ENCODE measurements around the gene CCL4. TPM values are rescaled to one million over a fixed set of nuclear protein-coding genes. Genes with fewer than 3 reads are reported as not detected.

The CCL4 gene
- total RNA-seq, 1 donor from 2014 or later: not detected

GRCh38 chr17:36133602-36134236 lies 30.1 kb downstream of the CCL4 start:
- Mint-ChIP-seq H3K36me3 (no peaks in the 10 kb centered on the region), H3K9me3 (peaks cover 5% of the 10 kb centered on the region), H3K4me3 (no peak overlapping the region), H3K27me3 (ENCODE audit: low read depth) (peaks cover 45% of the 10 kb centered on the region), H3K4me1 (peaks cover 2% of the 10 kb centered on the region), H3K27ac (no peak overlapping the region)
- TF ChIP-seq, protein P1, sequence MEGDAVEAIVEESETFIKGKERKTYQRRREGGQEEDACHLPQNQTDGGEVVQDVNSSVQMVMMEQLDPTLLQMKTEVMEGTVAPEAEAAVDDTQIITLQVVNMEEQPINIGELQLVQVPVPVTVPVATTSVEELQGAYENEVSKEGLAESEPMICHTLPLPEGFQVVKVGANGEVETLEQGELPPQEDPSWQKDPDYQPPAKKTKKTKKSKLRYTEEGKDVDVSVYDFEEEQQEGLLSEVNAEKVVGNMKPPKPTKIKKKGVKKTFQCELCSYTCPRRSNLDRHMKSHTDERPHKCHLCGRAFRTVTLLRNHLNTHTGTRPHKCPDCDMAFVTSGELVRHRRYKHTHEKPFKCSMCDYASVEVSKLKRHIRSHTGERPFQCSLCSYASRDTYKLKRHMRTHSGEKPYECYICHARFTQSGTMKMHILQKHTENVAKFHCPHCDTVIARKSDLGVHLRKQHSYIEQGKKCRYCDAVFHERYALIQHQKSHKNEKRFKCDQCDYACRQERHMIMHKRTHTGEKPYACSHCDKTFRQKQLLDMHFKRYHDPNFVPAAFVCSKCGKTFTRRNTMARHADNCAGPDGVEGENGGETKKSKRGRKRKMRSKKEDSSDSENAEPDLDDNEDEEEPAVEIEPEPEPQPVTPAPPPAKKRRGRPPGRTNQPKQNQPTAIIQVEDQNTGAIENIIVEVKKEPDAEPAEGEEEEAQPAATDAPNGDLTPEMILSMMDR (IDR thresholded peaks at IDR 0.05; ENCODE audit: unreplicated experiment): no peak
- DNase-seq (ENCODE audit: low spot score in 2 of 2, unreplicated experiment in 2 of 2): no peak

DNA sequence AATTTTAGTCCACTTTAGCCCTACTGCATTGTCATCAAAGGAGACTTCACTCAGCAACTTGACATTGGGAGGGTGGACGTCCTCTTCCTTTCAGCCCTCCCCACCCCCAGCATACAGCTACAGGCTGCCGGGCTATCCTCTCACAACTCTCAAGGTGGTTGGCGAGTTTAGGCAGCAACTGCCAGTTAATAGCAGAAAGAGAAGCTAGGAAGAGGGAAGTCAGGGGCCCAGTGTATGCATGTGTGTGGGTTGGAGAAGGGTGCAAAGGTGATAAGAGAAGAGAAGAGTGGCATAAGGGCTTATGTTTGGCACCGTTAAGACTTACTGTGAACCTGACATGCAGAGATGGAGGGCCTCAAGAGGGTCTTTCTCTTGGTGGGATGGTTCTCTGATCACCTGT lies 31.8 kb downstream of the CCL4 start:
- Mint-ChIP-seq H3K4me3 (no peak overlapping the region), H3K27me3 (ENCODE audit: low read depth) (peaks cover 33% of the 10 kb centered on the region), H3K27ac (no peak overlapping the region), H3K36me3 (no peaks in the 10 kb centered on the region), H3K9me3 (peaks cover 5% of the 10 kb centered on the region), H3K4me1 (peaks cover 2% of the 10 kb centered on the region)
- no peak for DNase-seq (ENCODE audit: low spot score in 2 of 2, unreplicated experiment in 2 of 2)
- TF ChIP-seq, protein P1 (IDR thresholded peaks at IDR 0.05; ENCODE audit: unreplicated experiment): no peak

GRCh38 chr17:36136036-36136435 lies 32.4 kb downstream of the CCL4 start:
- Mint-ChIP-seq H3K4me1 (peaks cover 2% of the 10 kb centered on the region), H3K9me3 (peaks cover 5% of the 10 kb centered on the region), H3K4me3 (no peak overlapping the region), H3K36me3 (no peaks in the 10 kb centered on the region), H3K27ac (no peak overlapping the region), H3K27me3 (ENCODE audit: low read depth) (peaks cover 38% of the 10 kb centered on the region)
- DNase-seq (ENCODE audit: low spot score in 2 of 2, unreplicated experiment in 2 of 2): no peak
- TF ChIP-seq, protein P1 (IDR thresholded peaks at IDR 0.05; ENCODE audit: unreplicated experiment): no peak

DNA sequence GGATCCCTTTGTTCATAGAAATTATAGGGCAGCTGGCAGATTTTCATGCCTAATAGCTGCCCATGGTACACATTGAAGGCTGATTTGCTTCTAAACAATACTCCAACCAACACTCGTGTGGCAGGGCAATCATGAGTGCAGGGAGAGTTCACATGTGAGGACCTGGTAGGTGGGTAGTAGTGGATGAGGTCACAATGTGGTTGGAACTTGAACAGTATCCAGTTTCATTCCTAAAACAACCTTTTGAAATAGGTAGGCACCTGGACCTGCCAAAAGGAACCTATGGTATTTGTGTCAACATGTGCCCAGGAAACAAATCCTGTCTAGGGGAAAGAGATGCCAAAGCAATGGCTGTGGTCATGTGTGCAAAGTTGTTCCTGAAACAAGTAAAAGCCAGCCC lies 32.8 kb downstream of the CCL4 start:
- Mint-ChIP-seq H3K27ac (no peak overlapping the region), H3K4me3 (no peak overlapping the region), H3K27me3 (ENCODE audit: low read depth) (peaks cover 42% of the 10 kb centered on the region), H3K9me3 (peaks cover 5% of the 10 kb centered on the region), H3K4me1 (peaks cover 2% of the 10 kb centered on the region), H3K36me3 (no peaks in the 10 kb centered on the region)
- TF ChIP-seq, protein P1 (IDR thresholded peaks at IDR 0.05; ENCODE audit: unreplicated experiment): no peak
- no peak for DNase-seq (ENCODE audit: low spot score in 2 of 2, unreplicated experiment in 2 of 2)

GRCh38 chr17:36142235-36142634 lies 38.6 kb downstream of the CCL4 start:
- no peak for DNase-seq (ENCODE audit: low spot score in 2 of 2, unreplicated experiment in 2 of 2)
- TF ChIP-seq, protein P1 (IDR thresholded peaks at IDR 0.05; ENCODE audit: unreplicated experiment): no peak
- H3K4me1 Mint-ChIP-seq: no peaks in the 10 kb centered on the region
- no peaks in the 10 kb centered on the region for H3K36me3 Mint-ChIP-seq
- H3K27me3 Mint-ChIP-seq (ENCODE audit: low read depth): peaks cover 26% of the 10 kb centered on the region
- H3K4me3 Mint-ChIP-seq: no peak overlapping the region
- H3K9me3 Mint-ChIP-seq: peaks cover 5% of the 10 kb centered on the region
- H3K27ac Mint-ChIP-seq: no peak overlapping the region
